ENCODE data around the gene SIAH1. TPM values are rescaled to one million over a fixed set of nuclear protein-coding genes. Genes with fewer than 3 reads are reported as not detected.
"Not testable (repeated sequence)": the region's sequence is repeated elsewhere in the genome, so short reads cannot be mapped to it uniquely, and the experiment has no call there.

SIAH1 gene, protein sequence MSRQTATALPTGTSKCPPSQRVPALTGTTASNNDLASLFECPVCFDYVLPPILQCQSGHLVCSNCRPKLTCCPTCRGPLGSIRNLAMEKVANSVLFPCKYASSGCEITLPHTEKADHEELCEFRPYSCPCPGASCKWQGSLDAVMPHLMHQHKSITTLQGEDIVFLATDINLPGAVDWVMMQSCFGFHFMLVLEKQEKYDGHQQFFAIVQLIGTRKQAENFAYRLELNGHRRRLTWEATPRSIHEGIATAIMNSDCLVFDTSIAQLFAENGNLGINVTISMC
- total RNA-seq = 223 TPM

DNA sequence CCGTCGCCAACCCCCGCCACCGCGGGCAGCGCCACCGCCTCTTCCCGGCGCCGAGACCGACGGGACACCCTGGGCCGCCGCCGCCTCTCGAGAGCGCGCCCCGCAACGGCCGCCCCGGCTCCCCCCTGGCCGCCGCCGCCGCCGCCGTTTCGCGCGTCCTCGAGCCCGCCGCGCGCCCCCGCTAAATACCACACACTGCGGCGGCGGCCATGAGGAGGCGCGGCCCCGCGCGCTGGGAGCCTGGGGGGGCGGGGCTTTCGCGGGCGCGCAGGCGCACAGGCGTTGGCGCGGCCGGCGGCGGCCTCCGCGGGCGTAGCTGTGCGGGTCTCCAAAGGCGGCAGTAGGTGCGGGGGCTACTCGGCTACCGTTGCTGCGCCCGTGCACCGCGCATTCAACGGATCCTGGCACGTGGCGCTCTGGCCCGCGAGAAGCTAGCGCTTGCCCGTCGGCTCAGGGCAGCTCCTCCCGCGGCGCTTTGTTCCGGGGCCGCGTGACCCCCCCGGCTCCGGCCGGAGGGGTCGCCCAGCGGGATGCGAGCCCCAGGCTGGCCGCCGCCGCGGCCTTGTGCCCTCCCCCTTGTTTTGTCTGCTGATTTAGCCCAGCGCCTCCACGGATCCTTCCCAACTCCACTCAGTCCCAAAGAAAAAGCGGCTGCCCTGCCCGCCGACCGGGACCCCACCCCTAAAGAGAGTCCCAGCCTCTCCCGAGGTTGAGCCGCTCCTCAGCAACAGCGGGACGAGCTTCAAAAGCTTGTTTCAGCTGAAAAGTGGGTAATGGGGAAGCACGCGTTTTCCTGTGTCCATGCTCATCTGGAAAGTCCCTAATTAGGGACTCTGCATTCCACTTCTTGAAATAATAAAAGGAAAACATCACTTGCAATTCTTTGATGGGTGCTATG, at the start of gene SIAH1:
SIAH1 (minus strand) TSS at position 161 of the 898 bp plus-strand sequence. CDS start 22,985 bp downstream, outside the sequence.
- peak; percentile 90 to 96 for DNase-seq (ENCODE audit: low spot score in 2 of 2)
- no peak for FAIRE-seq

DNA sequence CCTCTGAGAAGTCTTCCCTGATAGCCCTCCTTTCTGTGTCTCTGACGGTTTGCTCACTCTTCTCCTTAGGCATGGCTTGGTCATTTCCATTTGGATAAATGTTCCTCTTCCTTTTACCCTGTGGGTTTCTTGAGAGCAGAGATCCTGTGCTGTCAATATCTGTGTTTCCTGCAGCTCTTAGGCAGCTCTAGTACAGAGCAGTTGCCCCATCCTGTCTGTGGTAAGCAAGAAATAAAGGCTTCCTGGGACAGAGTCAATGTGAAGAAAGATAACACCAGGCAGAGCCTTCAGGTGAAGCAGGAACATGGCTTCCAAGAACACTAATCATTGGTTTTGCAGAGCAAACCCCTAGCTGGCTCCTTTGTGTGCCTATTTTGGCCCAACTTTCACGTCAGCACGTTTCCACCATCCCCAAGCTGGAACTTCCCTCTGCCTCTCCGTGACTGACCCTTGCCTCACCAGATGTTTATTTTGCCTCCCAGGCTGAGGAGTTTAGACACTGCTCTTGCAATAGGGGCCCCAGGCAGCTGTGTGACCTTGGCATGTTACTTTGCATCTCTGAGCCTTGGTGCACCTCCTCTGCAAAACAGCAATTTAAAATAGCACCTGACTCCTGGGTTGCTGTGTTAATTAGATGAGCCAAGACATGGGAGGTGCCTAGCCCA, 49.6 kb upstream of the SIAH1 start:
- FAIRE-seq (no peak), DNase-seq (ENCODE audit: low spot score in 2 of 2) (no peak)

DNA sequence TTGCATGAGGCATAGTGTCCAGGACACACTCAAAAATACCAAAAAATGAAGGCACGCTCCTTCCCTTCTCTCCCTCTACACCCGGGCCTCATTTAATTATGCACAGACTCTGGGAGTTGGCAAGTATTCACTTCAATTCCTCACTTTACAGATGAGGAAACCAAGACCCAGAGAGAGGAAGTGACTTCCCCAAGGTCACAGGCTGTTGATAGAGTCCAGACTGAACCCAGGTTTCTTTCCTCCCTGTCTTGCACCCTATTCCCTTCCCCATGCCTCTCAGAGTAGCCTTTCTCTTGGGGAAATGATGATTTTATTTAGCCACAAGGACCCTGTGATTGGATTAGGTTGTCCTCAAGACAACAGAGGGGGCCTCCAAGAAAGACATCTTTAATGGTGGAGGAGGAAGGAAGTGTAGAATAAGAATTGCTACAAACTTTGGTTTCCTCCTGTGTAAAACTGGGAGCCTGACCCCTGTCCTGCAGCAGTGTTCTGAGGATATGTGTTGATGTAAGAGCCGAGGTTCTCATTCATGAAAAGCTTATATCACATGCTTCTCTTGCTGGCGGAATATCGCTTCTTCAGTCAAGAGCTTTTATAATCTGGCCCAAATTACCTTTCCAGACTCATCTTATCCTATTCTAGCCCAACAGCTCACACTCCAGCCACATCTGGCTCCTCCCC, 48.8 kb upstream of the SIAH1 start:
- FAIRE-seq = no peak

DNA sequence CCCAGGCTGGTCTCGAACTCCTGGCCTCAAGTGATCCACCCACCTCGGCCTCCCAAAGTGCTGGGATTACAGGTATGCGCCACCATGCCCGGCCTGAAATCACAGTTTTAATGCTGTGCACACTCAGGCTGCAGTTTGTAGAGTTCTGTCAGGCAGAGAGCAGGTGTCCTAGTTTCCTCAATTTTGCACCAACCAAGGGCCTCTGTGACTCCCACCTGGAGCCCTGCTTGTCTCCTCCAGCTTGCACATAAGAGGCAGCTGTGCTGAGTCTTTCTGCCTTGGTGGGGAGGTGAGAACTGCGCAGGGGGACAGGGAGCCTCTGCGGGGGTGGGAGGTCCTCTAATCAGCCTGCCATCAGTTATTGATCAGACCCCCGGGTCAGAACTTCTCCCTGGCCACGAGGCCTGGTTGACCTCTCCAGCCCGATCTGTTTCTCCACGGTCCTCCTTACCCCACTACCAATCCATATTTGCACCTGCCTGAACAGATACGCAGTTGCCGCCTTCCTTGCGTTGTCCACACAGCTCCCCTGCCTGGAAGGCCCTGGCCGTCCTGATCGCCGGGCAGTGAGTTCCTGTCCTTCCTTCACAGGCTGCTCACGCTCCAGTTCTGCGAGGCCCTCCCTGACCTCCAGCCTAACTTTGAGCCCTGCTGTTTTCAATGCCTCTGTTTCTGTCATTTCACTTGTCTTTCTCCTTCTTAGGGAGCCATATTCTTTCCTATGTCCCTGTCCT, 48.1 kb upstream of the SIAH1 start:
- FAIRE-seq (no peak), DNase-seq (ENCODE audit: low spot score in 2 of 2) (no peak)

More for the DNA sequence above, 48.8 kb upstream of the SIAH1 start:
- no peak for DNase-seq (ENCODE audit: low spot score in 2 of 2)

DNA sequence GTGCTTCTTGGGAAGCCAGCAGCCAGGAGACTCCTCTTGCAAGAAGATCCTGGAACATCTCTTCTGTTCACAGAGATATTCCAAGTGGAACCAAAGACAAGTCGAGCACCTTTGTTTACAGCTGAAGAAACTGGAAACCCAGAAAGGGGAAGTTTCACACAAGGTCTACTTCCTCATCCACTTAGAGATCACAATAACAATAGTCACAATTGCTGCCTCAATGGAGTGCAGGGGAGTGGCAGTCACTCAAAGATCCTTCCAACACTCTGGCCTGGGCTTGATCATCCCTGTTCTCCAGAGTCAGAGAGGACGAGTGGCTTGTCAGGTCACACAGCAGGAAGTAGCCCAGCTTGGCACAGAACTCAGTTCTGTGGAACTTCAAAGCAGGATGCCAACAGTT, 46.9 kb upstream of the SIAH1 start:
- no peak for DNase-seq (ENCODE audit: low spot score in 2 of 2)
- no peak for FAIRE-seq

DNA sequence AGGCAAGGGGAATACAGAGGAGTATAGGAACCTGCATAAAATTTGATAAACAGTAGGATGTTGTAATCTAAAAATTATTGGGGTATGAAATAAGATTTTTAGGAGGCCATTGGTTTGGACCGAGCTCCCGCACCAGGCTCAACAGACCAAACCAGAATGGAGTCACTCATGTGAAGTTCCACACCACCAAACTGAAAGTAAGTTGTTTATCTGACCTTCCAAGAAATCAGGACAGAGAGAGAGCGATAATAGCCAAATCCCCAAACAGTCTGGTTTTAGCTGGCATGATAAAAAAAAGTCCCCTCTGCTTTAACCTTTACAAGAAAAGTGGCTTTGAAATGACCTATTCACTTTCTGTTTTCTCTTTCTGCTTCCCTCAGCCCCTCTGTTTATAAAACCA, 45.7 kb upstream of the SIAH1 start:
- FAIRE-seq = no peak

DNA sequence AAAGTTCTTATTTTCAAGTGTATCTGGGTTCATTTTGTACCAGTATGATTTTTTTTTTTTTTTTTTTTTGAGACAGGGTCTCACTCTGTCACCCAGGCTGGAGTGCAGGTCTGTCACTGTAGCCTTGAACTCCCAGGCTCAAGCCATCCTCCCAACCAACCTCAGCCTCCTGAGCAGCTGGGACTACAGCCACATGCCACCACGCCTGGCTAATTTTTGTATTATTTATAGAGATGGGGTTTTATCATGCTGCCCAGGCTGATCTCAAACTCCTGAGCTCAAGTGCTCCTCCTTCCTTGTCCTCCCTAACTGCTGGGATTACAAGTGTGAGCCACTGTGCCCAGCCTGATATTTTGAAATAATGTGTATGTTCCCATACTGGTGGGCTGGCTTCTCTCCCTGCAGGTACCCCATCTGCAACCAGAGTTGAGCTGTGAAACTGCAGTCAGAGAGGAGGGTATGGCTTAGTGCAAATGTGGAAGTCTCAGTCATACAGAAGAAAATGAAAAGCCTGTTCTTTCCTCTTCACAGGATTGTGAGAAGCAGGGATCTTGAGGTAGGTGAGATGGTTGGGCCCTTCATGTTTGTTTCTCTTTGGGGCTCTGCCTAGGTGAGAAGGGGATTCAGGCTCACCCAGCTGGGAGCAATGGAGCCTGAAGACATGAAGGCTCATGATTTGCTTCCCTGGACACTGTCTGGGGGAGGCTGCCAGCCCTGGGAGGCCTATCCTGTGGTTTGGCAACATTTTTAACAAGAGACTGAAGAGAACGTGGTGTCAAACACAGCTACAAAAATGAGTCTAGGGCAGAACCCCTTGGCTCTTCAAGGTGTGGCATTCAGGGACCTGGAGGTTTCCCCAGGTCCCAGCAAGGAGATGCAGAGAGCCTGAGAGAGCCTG, 41.3 kb upstream of the SIAH1 start:
- FAIRE-seq = no peak
- no peak for DNase-seq (ENCODE audit: low spot score in 2 of 2)

More for the DNA sequence above, 45.7 kb upstream of the SIAH1 start:
- no peak for DNase-seq (ENCODE audit: low spot score in 2 of 2)

DNA sequence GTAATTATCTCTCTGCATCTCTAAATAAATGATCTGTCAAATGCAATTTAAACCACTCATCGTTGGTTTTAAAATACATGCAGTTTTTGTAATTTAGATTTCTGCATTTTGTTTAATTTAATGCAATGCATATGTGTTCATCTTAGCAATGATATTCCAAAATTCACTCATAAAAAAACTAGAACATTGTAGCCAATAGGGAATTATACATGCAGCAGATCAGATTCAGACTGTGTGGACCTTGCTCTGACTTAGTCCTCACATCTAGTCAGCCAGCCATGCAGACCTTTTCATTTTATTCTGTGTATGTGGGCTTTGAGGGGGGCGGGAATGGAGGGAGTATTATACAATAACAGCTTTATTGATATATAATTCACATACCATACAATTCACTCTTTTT, 37.3 kb upstream of the SIAH1 start:
- DNase-seq (ENCODE audit: low spot score in 2 of 2) = no peak
- FAIRE-seq = no peak

DNA sequence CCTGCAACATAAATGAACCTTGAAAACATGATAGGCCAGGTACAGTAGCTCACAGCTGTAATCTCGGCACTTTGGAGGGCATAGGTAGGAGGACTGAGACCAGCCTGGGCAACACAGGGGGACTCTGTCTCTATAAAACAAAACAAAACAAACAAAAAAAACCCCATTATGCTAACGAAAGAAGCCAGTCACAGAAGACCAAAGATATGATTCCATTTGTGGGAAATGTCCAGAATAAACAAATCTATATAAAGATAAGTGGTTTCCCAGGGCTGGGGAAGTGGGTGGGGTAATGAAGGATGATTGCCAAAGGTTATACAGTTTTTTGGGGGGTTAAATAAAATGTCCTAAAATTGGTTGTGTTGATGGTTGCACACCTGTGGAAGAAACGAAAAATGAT, 36.5 kb upstream of the SIAH1 start:
- FAIRE-seq (no peak), DNase-seq (ENCODE audit: low spot score in 2 of 2) (no peak)

DNA sequence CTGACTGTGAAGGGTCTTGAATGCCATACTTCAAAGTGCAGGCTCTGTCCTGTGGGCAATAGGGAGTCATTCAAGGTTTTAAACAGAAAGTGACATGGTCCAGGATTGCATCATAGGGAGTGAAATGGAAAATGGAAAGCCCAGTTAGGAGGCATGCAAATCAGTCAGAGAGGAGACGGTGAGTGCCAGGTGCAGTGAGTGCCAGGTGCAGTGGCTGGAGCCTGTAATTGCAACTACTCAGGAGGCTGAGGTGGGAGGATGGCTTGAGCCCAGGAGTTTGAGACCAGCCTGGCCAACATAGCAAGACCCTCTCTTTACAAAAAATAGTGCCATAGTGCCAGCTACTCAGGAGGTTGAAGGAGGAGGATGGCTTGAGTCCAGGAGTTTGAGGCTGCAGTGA, 35.2 kb upstream of the SIAH1 start:
- no peak for DNase-seq (ENCODE audit: low spot score in 2 of 2)
- FAIRE-seq = no peak

DNA sequence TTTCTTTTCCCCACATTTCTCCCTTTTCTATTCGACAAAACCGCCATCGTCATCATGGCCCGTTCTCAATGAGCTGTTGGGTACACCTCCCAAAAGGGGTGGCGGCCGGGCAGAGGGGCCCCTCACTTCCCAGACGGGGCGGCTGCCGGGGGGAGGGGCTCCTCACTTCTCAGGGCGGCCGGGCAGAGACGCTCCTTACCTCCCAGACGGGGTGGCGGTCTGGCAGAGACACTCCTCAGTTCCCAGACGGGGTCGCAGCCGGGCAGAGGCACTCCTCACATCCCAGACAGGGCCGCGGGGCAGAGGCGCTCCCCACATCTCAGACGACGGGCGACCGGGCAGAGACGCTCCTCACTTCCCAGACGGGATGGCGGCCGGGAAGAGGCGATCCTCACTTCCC, 31.4 kb upstream of the SIAH1 start:
- FAIRE-seq; DNase-seq (ENCODE audit: low spot score in 2 of 2): not testable (repeated sequence)

DNA sequence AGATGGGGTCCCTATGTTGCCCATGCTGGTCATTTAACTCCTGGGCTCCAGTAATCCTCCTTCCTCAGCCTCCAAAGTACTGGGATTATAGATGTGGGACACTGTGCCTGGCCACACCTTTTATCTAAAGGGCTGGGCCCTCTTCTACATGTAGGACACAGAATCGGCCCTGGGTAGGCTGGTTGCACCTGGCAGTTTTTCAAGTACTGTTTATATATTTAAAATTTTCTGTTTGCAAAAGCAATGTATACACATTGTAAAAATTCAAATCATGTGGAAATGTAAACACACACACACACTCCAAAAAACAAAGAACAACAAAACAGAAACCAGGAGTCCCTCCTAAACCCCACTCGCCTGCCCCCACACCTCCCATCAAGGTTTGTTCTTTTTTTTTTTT, 28.1 kb upstream of the SIAH1 start:
- FAIRE-seq (no peak), DNase-seq (ENCODE audit: low spot score in 2 of 2) (no peak)

DNA sequence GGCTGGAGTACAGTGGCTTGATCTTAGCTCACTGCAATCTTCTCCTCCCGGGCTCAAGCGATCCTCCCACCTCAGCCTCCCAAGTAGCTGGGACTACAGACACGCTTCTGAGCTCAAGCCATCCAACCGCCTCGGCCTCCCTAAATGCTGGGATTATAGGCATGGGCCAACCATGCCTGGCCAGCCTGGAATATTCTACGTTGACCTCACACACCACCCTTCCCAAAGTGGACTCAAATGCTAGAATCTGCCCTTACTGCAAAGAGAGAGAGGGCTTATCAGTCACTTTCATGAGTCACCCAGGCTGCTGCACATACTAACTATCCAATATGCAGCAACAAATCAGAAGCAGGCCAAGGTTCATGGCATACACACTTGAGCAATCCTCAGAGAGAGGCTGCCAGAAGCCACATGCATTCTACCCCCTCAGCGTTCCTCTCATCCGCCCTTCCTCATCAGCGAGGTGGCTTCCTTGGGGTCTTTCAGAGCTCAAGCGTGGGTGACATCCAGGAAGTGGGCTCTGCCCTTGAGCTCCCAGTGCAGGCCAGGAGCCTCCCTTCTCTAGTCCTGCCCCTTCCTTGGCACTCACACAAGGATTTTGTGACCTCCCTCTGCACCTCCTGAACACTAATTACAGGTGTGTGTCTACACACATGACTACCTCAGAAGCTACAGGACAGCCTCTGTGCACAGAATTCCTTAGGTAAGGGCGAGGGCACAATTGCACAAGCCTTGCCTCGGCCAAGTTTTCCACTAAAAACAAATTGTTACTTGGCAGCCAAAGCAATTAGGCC, 24.8 kb upstream of the SIAH1 start:
- FAIRE-seq (no peak), DNase-seq (ENCODE audit: low spot score in 2 of 2) (no peak)

DNA sequence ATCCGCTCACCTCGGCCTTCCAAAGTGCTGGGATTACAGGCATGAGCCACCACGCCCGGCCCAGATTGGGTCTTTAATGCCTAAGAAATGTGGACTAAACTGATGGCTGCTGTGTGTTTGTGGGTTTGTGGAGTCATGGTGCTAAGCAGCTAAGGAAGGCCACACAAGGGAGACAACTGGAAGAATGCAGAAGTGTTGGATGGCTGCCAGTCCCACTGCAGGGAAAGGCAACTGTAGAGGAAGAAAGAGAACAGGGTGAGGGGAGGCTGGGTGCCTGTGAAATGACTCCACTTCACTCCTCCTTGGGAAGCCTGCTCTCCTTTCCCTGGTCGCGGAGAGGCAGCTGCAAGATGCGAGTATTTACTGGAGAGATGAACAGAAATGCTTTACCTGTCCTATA, 23.5 kb upstream of the SIAH1 start:
- FAIRE-seq = no peak
- DNase-seq (ENCODE audit: low spot score in 2 of 2) = no peak

DNA sequence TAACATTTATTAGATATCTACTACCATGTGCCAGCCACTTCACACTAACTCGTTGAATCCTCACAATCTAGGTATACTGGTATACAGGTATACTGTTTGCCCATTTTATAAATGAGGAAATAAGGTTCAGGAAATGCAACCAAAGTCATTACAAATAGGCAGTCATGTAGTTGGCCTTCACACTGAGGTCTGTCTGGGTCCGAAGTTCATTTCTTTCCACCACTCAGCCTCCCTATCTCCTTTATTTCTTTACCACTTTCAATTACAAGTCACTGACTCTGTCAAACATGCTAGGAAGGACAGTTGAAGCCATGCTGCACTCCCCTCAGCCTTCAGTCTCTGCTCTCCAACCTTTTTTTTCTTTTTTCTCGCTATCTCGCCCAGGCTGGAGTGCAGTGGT, 20.7 kb upstream of the SIAH1 start:
- DNase-seq (ENCODE audit: low spot score in 2 of 2) (no peak), FAIRE-seq (no peak)

DNA sequence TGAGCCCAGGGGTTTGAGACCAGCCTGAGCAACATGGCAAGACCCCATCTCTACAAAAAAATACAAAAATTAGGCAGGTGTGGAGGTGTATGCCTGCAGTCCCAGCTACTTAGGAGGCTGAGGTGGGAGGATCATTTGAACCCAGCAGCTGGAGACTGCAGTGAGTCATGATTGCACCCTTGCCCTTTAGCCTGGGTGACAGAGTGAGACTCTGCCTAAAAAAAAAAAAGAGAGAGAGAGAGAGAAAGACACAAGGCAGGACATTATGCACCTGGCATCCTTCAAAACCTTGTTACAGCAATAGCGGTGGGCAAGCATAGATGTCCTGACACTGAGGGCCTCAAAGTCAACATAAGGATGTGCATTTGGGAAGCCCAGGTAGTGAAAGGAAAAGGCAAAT, 19.9 kb upstream of the SIAH1 start:
- DNase-seq (ENCODE audit: low spot score in 2 of 2) (no peak), FAIRE-seq (no peak)

DNA sequence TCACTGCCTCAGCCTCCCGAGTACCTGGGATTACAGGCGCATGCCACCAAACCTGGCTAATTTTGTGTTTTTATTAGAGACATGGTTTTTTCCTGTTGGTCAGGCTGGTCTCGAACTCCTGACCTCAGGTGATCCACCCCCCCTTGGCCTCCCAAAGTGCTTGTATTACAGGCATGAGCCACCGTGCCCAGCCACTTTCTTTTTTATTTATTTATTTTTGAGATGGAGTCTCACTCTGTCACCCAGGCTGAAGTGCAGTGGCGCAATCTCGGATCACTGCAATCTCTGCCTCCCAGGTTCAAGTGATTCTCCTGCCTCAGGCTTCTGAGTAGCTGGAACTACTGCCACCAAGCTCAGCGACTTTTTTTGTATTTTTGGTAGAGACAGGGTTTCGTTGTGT, 17.3 kb upstream of the SIAH1 start:
- DNase-seq (ENCODE audit: low spot score in 2 of 2); FAIRE-seq: not testable (repeated sequence)

DNA sequence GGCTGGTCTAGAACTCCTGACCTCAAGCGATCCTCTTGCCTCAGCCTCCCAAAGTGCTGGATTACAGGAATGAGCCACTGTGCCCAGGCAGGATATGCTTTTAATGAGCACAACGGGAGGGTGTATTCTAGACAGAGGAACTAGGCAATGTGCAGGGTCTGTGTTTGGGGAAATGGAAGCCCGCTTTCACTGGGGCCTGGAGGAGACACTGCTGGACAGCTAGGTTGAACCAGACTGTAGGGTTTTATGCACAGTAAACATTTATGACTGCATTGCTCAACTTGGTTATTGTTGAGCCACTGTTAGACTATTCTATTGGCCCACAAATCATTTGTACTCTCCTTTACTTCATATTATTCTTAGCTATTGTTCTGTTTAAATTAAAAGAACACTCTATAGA, 10.2 kb upstream of the SIAH1 start:
- DNase-seq (ENCODE audit: low spot score in 2 of 2) = no peak
- no peak for FAIRE-seq

Data from frontal cortex (tissue), 4 donors.